Measurements from ENCODE around the gene ZNF280B. TPM values are rescaled to one million over a fixed set of nuclear protein-coding genes. Genes with fewer than 3 reads are reported as not detected.

Gene ZNF280B
- polyA plus RNA-seq, 1 donor (not counting 4 experiments of a cell fraction or from before 2014, with no cell fraction given) = 0.04 TPM

DNA sequence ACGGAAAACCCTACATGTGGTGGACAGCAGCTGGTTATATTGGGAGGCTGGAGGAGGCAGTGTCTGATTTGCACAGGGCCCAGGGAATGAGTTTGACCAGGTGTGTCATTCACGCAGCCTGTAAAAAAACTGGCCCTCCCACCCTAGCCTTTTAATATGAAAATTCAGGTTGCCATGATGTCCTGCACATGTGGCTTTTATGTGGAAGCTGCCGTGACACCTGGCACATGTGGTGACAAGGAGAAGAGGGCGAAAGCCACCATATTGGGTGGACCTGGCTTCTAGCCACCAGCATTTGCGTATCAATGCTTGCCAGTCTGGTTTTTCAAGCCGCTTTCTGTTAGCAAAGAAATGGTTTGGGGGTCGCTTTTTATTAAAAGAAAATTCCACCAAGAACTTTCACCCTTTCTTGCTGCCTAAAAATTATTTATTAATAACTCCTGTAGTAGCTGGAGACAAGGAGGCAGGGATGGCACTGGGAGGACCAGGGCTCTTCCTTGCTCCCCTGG lies 43.4 kb downstream of the ZNF280B start:
- H3K4me1 ChIP-seq (ENCODE audit: control insufficient read depth, extremely low read depth, insufficient read depth, low read length) = no peaks in the 10 kb centered on the region
- no peaks in the 10 kb centered on the region for H3K79me2 ChIP-seq (ENCODE audit: control insufficient read depth, insufficient read depth, low read length)
- H2AFZ ChIP-seq (ENCODE audit: control insufficient read depth, low read length) = no peak overlapping the region
- H3K9ac ChIP-seq (ENCODE audit: control insufficient read depth, extremely low read depth, insufficient read depth, low read length) = no peak overlapping the region
- H3K4me2 ChIP-seq (ENCODE audit: control insufficient read depth, extremely low read depth, insufficient read depth, low read depth, low read length) = no peak overlapping the region
- H3K9me3 ChIP-seq (ENCODE audit: control insufficient read depth, low read depth, low read length) = no peaks in the 10 kb centered on the region
- FAIRE-seq (no peak), DNase-seq (ENCODE audit: low read depth, low spot score) (no peak)
- H4K20me1 ChIP-seq (ENCODE audit: control insufficient read depth, extremely low read depth, insufficient read depth, low read length) = no peaks in the 10 kb centered on the region
- no peaks in the 10 kb centered on the region for H3K27me3 ChIP-seq (ENCODE audit: control insufficient read depth, extremely low read depth, insufficient read depth, low read length)
- no peak overlapping the region for H3K27ac ChIP-seq (ENCODE audit: control insufficient read depth, insufficient read depth, low read length)
- TF ChIP-seq, protein P1, sequence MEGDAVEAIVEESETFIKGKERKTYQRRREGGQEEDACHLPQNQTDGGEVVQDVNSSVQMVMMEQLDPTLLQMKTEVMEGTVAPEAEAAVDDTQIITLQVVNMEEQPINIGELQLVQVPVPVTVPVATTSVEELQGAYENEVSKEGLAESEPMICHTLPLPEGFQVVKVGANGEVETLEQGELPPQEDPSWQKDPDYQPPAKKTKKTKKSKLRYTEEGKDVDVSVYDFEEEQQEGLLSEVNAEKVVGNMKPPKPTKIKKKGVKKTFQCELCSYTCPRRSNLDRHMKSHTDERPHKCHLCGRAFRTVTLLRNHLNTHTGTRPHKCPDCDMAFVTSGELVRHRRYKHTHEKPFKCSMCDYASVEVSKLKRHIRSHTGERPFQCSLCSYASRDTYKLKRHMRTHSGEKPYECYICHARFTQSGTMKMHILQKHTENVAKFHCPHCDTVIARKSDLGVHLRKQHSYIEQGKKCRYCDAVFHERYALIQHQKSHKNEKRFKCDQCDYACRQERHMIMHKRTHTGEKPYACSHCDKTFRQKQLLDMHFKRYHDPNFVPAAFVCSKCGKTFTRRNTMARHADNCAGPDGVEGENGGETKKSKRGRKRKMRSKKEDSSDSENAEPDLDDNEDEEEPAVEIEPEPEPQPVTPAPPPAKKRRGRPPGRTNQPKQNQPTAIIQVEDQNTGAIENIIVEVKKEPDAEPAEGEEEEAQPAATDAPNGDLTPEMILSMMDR (optimal IDR thresholded peaks at IDR 0.05 in 1 of 3, IDR thresholded peaks at IDR 0.05 in 1 of 3, conservative IDR thresholded peaks at IDR 0.05 in 1 of 3; ENCODE audit: extremely low read depth in 1 of 3, insufficient read depth in 2 of 3, low read length in 3 of 3) = no peak
- TF ChIP-seq EZH2 (IDR thresholded peaks at IDR 0.05; ENCODE audit: low read length) = no peak
- dilution Hi-C loops (cut with MboI; ENCODE audit: extremely low pct_ligation_motif_present, low sequenced_read_pairs) = no loop called here
- H3K4me3 ChIP-seq (ENCODE audit: control insufficient read depth in 2 of 3, extremely low read depth in 1 of 3, insufficient read depth in 2 of 3, low read depth in 1 of 3, low read length in 3 of 3) = no peak overlapping the region
- no peaks in the 10 kb centered on the region for H3K36me3 ChIP-seq (ENCODE audit: control insufficient read depth in 2 of 2, extremely low read depth in 1 of 2, insufficient read depth in 2 of 2, low read length in 2 of 2)
- no peaks in the 10 kb centered on the region for H3K9me1 ChIP-seq (ENCODE audit: control insufficient read depth, extremely low read depth, insufficient read depth, low read length)

DNA sequence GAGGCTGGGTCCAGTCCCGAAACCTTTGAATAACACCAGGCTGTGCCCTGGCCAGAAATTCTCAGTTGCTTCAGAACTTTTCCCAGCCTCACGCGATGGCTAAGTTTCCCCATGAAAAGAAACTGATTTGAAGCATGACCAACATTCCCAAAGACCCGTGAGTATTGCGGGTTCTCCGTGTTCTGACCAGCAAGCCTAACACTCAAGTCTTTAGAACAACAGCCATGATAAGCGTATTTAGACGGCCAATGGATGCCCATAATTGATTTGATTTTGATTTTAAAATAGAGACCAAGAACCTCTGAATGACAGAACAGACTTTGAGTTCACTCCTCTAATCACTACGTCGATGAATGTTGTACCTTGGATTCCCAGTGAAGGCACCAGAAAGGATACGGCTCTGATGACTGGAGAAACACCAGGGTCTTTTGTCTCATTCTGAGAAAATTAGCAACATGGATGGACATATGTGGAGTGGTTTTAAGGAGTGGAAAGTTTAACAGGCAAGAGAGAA lies 43.9 kb downstream of the ZNF280B start:
- H3K27ac ChIP-seq (ENCODE audit: control insufficient read depth, insufficient read depth, low read length) = no peak overlapping the region
- H3K79me2 ChIP-seq (ENCODE audit: control insufficient read depth, insufficient read depth, low read length) = no peaks in the 10 kb centered on the region
- FAIRE-seq = no peak
- TF ChIP-seq EZH2 (IDR thresholded peaks at IDR 0.05; ENCODE audit: low read length) = no peak
- TF ChIP-seq, protein P1 (optimal IDR thresholded peaks at IDR 0.05 in 1 of 3, IDR thresholded peaks at IDR 0.05 in 1 of 3, conservative IDR thresholded peaks at IDR 0.05 in 1 of 3; ENCODE audit: extremely low read depth in 1 of 3, insufficient read depth in 2 of 3, low read length in 3 of 3) = no peak
- no peaks in the 10 kb centered on the region for H4K20me1 ChIP-seq (ENCODE audit: control insufficient read depth, extremely low read depth, insufficient read depth, low read length)
- H3K27me3 ChIP-seq (ENCODE audit: control insufficient read depth, extremely low read depth, insufficient read depth, low read length) = no peaks in the 10 kb centered on the region
- no peaks in the 10 kb centered on the region for H3K9me1 ChIP-seq (ENCODE audit: control insufficient read depth, extremely low read depth, insufficient read depth, low read length)
- H3K4me1 ChIP-seq (ENCODE audit: control insufficient read depth, extremely low read depth, insufficient read depth, low read length) = no peaks in the 10 kb centered on the region
- no peak for DNase-seq (ENCODE audit: low read depth, low spot score)
- dilution Hi-C loops (cut with MboI; ENCODE audit: extremely low pct_ligation_motif_present, low sequenced_read_pairs) = no loop called here
- no peak overlapping the region for H2AFZ ChIP-seq (ENCODE audit: control insufficient read depth, low read length)
- H3K4me3 ChIP-seq (ENCODE audit: control insufficient read depth in 2 of 3, extremely low read depth in 1 of 3, insufficient read depth in 2 of 3, low read depth in 1 of 3, low read length in 3 of 3) = no peak overlapping the region
- H3K9ac ChIP-seq (ENCODE audit: control insufficient read depth, extremely low read depth, insufficient read depth, low read length) = no peak overlapping the region
- no peak overlapping the region for H3K4me2 ChIP-seq (ENCODE audit: control insufficient read depth, extremely low read depth, insufficient read depth, low read depth, low read length)
- H3K9me3 ChIP-seq (ENCODE audit: control insufficient read depth, low read depth, low read length) = peaks cover 1% of the 10 kb centered on the region
- no peaks in the 10 kb centered on the region for H3K36me3 ChIP-seq (ENCODE audit: control insufficient read depth in 2 of 2, extremely low read depth in 1 of 2, insufficient read depth in 2 of 2, low read length in 2 of 2)

All from keratinocyte (primary cell).